ENCODE measurements around the gene LRPAP1. TPM values are rescaled to one million over a fixed set of nuclear protein-coding genes. Genes with fewer than 3 reads are reported as not detected.
"Not testable (repeated sequence)": the region's sequence is repeated elsewhere in the genome, so short reads cannot be mapped to it uniquely, and the experiment has no call there.

The LRPAP1 gene
- total and polyA plus RNA-seq, 10 of the 15 experiments (the other 5 are each of a cell fraction or from before 2014, with no cell fraction given) = 1.0 to 100 (median 51.1) TPM

DNA sequence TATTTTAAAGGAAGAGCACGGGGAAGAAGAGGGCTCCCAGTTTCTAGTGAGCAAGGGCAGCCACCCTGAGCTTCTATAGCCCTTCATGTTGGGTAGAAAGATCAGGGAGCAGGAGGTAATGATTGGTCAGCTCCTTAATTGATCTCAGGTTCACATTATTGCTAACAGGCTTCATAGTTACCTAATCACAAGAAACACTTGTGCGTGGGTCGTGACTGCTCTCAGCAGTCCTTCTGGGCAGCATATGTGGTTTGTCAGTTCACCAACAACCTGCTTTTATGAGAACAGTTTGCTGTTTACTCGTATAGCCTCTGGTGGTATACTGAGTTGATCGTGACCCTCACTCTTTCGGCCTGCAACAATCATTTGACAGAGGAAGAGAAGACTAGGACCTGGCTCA is 73.9 kb downstream of the LRPAP1 start (continued):
- no peak for TF ChIP-seq POLR2AphosphoS2 (IDR thresholded peaks at IDR 0.05; ENCODE audit: low read depth, low read length)
- TF ChIP-seq CREB1 (IDR thresholded peaks at IDR 0.05; ENCODE audit: low read depth) = no peak
- TF ChIP-seq SREBF2 (IDR thresholded peaks at IDR 0.05; ENCODE audit: low read length) = no peak
- no peak for TF ChIP-seq HDGF (IDR thresholded peaks at IDR 0.05)
- TF ChIP-seq RAD51 (IDR thresholded peaks at IDR 0.05) = no peak
- TF ChIP-seq NFYA (IDR thresholded peaks at IDR 0.05; ENCODE audit: borderline replicate concordance, low read depth, low read length) = no peak
- TF ChIP-seq NR2C2 (IDR thresholded peaks at IDR 0.05; ENCODE audit: borderline replicate concordance, control insufficient read depth, insufficient read length, low read depth) = no peak
- TF ChIP-seq, protein P1, sequence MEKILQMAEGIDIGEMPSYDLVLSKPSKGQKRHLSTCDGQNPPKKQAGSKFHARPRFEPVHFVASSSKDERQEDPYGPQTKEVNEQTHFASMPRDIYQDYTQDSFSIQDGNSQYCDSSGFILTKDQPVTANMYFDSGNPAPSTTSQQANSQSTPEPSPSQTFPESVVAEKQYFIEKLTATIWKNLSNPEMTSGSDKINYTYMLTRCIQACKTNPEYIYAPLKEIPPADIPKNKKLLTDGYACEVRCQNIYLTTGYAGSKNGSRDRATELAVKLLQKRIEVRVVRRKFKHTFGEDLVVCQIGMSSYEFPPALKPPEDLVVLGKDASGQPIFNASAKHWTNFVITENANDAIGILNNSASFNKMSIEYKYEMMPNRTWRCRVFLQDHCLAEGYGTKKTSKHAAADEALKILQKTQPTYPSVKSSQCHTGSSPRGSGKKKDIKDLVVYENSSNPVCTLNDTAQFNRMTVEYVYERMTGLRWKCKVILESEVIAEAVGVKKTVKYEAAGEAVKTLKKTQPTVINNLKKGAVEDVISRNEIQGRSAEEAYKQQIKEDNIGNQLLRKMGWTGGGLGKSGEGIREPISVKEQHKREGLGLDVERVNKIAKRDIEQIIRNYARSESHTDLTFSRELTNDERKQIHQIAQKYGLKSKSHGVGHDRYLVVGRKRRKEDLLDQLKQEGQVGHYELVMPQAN (conservative IDR thresholded peaks at IDR 0.05) = no peak

DNA sequence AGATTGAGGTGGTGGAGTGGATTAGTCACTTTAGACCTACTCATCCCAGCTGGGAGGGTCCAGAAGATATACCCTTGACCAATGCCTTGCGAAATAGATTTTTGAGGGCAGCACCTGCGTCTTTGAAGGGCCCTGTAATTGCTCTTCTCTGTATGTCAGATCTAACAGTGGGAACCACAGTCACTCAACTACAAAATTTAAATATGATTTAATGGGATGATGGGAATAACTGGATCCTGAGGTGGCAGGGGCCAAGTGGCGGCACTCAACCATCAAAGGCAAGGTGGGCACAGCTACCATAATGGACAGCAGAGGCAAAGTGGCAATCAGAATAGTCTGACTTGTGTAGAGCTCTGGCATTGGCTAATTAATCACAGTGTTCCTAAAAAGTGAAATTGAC is 76.6 kb downstream of the LRPAP1 start:
- H3K27ac ChIP-seq (ENCODE audit: control insufficient read depth, insufficient read depth); POLR2A ChIA-PET; H3K9ac ChIP-seq (ENCODE audit: control insufficient read depth, insufficient read depth, low read length); ATAC-seq; H3K4me3 ChIP-seq; FAIRE-seq; H3K9me3 ChIP-seq (replicated peaks; ENCODE audit: control insufficient read depth, insufficient read depth, low read length); H3K36me3 ChIP-seq (ENCODE audit: control insufficient read depth in 2 of 2, insufficient read depth in 2 of 2, low read length in 1 of 2); H3K27me3 ChIP-seq (replicated peaks in 1 of 2; ENCODE audit: control insufficient read depth in 2 of 2, insufficient read depth in 2 of 2, low read length in 1 of 2); H2AFZ ChIP-seq (ENCODE audit: control insufficient read depth, low read depth, low read length); H3K4me1 ChIP-seq (ENCODE audit: control insufficient read depth, insufficient read depth, low read length); H4K20me1 ChIP-seq (ENCODE audit: control insufficient read depth, insufficient read depth); intact Hi-C loops (cut with micrococcal nuclease; ENCODE audit: unreplicated experiment); RAD21 ChIA-PET (ENCODE audit: unreplicated experiment); in situ Hi-C loops (cut with MboI); H3K79me2 ChIP-seq (ENCODE audit: control insufficient read depth, insufficient read depth, low read length); BruUV-seq (replicated peaks); CTCF ChIA-PET; DNase-seq (ENCODE audit: low read depth, low spot score); H3K4me2 ChIP-seq (ENCODE audit: control insufficient read depth, insufficient read depth): not testable (repeated sequence)
- WGBS (ENCODE audit: insufficient coverage, insufficient replicate concordance, low lambda C conversion rate, missing lambda C conversion rate) = 5% methylated on average over 3 of the region's 3 CpGs
- SMC1A ChIA-PET (ENCODE audit: uncharacterized antibody, unreplicated experiment) = interaction anchor here (1.1 kb wide), 1 partner anchor 25 kb away, joined by 3 read pairs; no protein-coding TSS in a partner anchor

Other genes starting within 250 kb of the LRPAP1 start
- 0.51 and 0.76 TPM in 2 replicates for gene RGS12, start 239.4 kb downstream of the LRPAP1 start, total RNA-seq (2014; rRNA removed)
- gene RGS12, start 239.4 kb downstream of the LRPAP1 start, total RNA-seq (2014; rRNA removed; fragmentation: Illumina TruSeq; extraction: Trizol) = 0.41 and 1.1 TPM in 2 replicates
- 0.85 and 2.2 TPM in 2 replicates for gene RGS12, start 239.4 kb downstream of the LRPAP1 start, total RNA-seq (2021)
- 0.37 and 0.39 TPM in 2 replicates for gene RGS12, start 239.4 kb downstream of the LRPAP1 start, polyA plus RNA-seq (2011; rRNA removed)
- 0.06 and 0.40 TPM in 2 replicates for gene RGS12, start 239.4 kb downstream of the LRPAP1 start, polyA plus RNA-seq (2014; fragmentation: Illumina TruSeq; extraction: Trizol)
- under 1 TPM; 0.02 to 0.07 TPM for gene RGS12, start 239.4 kb downstream of the LRPAP1 start, polyA plus RNA-seq (2014; fragmentation: Nextera tagmentation; extraction: Ambion mirVana)
- 0.28 and 0.96 TPM in 2 replicates for gene RGS12, start 239.4 kb downstream of the LRPAP1 start, polyA plus RNA-seq (2014; rRNA removed)
- gene RGS12, start 239.4 kb downstream of the LRPAP1 start, polyA plus RNA-seq (2016; fragmentation: Nextera tagmentation; extraction: Ambion mirVana) = 1 to 10 TPM in 1 of 2 experiments, under 1 TPM in 1; 0.99 to 1.2 TPM
- not detected in 2 replicates for gene HGFAC, start 90.5 kb downstream of the LRPAP1 start, total RNA-seq (2014; rRNA removed)
- not detected in 2 replicates for gene HGFAC, start 90.5 kb downstream of the LRPAP1 start, total RNA-seq (2014; rRNA removed; fragmentation: Illumina TruSeq; extraction: Trizol)
- gene HGFAC, start 90.5 kb downstream of the LRPAP1 start, total RNA-seq (2021) = 0.38 TPM in 1 of 2 replicates, not detected in the other
- gene HGFAC, start 90.5 kb downstream of the LRPAP1 start, polyA plus RNA-seq (2011; rRNA removed) = not detected in 2 replicates
- gene HGFAC, start 90.5 kb downstream of the LRPAP1 start, polyA plus RNA-seq (2014; fragmentation: Illumina TruSeq; extraction: Trizol) = not detected in 2 replicates
- gene HGFAC, start 90.5 kb downstream of the LRPAP1 start, polyA plus RNA-seq (2014; fragmentation: Nextera tagmentation; extraction: Ambion mirVana) = not detected
- not detected in 2 replicates for gene HGFAC, start 90.5 kb downstream of the LRPAP1 start, polyA plus RNA-seq (2014; rRNA removed)
- gene HGFAC, start 90.5 kb downstream of the LRPAP1 start, polyA plus RNA-seq (2016; fragmentation: Nextera tagmentation; extraction: Ambion mirVana) = not detected
- 0.23 and 0.33 TPM in 2 replicates for gene DOK7, start 69.1 kb downstream of the LRPAP1 start, total RNA-seq (2014; rRNA removed)
- gene DOK7, start 69.1 kb downstream of the LRPAP1 start, total RNA-seq (2014; rRNA removed; fragmentation: Illumina TruSeq; extraction: Trizol) = not detected in 2 replicates
- gene DOK7, start 69.1 kb downstream of the LRPAP1 start, total RNA-seq (2021) = 0.13 and 0.27 TPM in 2 replicates
- gene DOK7, start 69.1 kb downstream of the LRPAP1 start, polyA plus RNA-seq (2011; rRNA removed) = 0.09 and 0.23 TPM in 2 replicates
- gene DOK7, start 69.1 kb downstream of the LRPAP1 start, polyA plus RNA-seq (2014; fragmentation: Illumina TruSeq; extraction: Trizol) = not detected in 2 replicates
- gene DOK7, start 69.1 kb downstream of the LRPAP1 start, polyA plus RNA-seq (2014; fragmentation: Nextera tagmentation; extraction: Ambion mirVana) = under 1 TPM in 1 of 2 experiments, not detected in 1; 0.04 TPM
- gene DOK7, start 69.1 kb downstream of the LRPAP1 start, polyA plus RNA-seq (2014; rRNA removed) = 0.23 and 0.46 TPM in 2 replicates
- under 1 TPM in 1 of 2 experiments, not detected in 1; 0.09 TPM for gene DOK7, start 69.1 kb downstream of the LRPAP1 start, polyA plus RNA-seq (2016; fragmentation: Nextera tagmentation; extraction: Ambion mirVana)
- gene ADRA2C, start 234.0 kb upstream of the LRPAP1 start, total RNA-seq (2014; rRNA removed) = not detected in 2 replicates
- not detected in 2 replicates for gene ADRA2C, start 234.0 kb upstream of the LRPAP1 start, total RNA-seq (2014; rRNA removed; fragmentation: Illumina TruSeq; extraction: Trizol)
- 0.11 and 0.15 TPM in 2 replicates for gene ADRA2C, start 234.0 kb upstream of the LRPAP1 start, total RNA-seq (2021)
- not detected in 2 replicates for gene ADRA2C, start 234.0 kb upstream of the LRPAP1 start, polyA plus RNA-seq (2011; rRNA removed)
- not detected in 2 replicates for gene ADRA2C, start 234.0 kb upstream of the LRPAP1 start, polyA plus RNA-seq (2014; fragmentation: Illumina TruSeq; extraction: Trizol)
- not detected for gene ADRA2C, start 234.0 kb upstream of the LRPAP1 start, polyA plus RNA-seq (2014; fragmentation: Nextera tagmentation; extraction: Ambion mirVana)
- gene ADRA2C, start 234.0 kb upstream of the LRPAP1 start, polyA plus RNA-seq (2014; rRNA removed) = not detected in 2 replicates
- not detected for gene ADRA2C, start 234.0 kb upstream of the LRPAP1 start, polyA plus RNA-seq (2016; fragmentation: Nextera tagmentation; extraction: Ambion mirVana)

All from GM12878 (cell line).